Measurements from ENCODE around the gene PPOX.

DNA sequence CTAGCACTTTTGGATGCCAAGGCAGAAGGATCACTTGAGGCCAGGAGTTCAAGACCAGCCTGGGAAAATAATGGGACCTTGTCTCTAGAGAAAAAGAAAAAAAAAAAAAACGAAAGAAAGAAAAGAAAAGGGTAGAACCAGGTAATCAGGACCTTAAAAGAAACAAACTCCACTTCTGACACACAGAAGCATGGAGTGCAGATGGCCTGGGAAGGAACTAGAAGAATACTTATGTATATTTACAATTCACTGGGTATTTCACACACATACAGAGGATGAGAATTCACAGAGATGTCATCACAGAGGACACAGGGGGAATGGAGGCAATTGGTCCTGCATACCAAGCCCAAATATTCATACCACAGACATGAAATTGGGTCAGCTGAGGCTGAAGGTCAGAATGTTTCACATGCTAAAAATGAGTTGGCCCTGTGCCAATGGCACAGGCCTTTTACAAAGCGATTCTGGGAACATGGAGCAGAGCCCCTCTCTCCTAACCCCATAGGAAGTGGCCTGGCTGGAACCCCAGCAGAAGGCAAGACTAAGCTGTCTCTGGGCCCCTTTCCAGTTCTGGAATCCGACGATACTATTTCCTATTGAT is 6.7 kb downstream of the PPOX start:
- TF ChIP-seq CTCF (IDR thresholded peaks at IDR 0.05) (no peak), EZH2 (IDR thresholded peaks at IDR 0.05) (no peak)

Data from neural progenitor cell (in vitro differentiated cells).